COR-L47 (cell line): ENCODE measurements around the gene ZNF469.

ENCODE experiments used
- DNase-seq: peaks from one replicate; lab custom pipeline; 2025; lab: John Stamatoyannopoulos, UW

Gene ZNF469, protein sequence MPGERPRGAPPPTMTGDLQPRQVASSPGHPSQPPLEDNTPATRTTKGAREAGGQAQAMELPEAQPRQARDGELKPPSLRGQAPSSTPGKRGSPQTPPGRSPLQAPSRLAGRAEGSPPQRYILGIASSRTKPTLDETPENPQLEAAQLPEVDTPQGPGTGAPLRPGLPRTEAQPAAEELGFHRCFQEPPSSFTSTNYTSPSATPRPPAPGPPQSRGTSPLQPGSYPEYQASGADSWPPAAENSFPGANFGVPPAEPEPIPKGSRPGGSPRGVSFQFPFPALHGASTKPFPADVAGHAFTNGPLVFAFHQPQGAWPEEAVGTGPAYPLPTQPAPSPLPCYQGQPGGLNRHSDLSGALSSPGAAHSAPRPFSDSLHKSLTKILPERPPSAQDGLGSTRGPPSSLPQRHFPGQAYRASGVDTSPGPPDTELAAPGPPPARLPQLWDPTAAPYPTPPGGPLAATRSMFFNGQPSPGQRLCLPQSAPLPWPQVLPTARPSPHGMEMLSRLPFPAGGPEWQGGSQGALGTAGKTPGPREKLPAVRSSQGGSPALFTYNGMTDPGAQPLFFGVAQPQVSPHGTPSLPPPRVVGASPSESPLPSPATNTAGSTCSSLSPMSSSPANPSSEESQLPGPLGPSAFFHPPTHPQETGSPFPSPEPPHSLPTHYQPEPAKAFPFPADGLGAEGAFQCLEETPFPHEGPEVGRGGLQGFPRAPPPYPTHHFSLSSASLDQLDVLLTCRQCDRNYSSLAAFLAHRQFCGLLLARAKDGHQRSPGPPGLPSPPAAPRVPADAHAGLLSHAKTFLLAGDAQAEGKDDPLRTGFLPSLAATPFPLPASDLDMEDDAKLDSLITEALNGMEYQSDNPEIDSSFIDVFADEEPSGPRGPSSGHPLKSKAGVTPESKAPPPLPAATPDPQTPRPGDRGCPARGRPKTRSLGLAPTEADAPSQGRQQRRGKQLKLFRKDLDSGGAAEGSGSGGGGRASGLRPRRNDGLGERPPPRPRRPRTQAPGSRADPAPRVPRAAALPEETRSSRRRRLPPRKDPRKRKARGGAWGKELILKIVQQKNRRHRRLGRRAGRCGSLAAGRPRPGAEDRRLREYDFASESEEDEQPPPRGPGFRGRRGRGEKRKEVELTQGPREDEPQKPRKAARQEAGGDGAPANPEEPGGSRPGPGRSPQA (N-terminal part only)

GRCh38 chr16:88382491-88383400 is at the start of gene ZNF469:
Gene ZNF469, plus strand, starts transcription at chr16:88382959. Its CDS starts 44,512 bp downstream, at chr16:88427471.
- no peak for DNase-seq

DNA sequence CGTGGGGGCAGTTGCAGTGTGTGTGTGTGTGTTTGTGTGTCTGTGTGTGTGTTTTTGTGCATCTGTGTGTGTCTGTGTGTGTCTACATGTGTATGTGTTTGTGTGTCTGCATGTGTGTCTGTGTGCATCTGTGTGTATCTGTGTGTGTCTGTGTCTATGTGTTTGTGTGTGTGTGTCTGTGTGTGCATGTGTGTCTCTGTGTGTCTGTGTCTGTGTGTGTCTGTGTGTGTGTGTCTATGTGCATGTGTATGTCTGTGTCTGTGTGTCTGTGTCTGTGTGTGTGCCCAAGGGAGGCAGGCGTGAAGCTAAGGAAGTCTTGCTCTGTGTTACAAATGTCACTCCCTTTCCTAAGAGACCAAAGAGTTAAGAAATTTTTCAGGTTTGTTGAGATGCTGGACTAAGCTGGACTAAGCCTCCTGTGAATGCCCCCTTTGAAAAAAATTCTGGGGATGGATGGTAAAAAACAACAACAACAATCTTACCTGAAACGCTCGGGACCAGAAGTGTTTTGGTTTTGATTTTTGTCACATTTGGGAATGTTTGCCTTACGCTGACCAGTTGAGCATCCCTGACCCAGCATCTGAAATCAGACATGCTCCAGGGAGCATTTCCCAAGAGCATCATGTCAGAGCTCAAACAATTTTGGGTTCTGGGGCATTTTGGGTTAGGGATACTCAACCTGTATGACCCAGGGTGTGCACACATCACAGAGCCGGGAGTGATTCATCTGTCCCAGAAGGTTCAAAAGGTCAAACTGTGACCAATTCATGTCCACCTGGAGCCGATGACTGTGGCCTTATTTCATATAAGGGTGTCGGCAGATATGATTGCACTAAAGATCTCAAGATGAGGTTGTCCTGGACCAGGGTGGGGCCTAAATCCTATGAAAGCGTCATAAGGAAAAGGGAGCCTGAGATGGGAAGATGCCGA is 48.6 kb upstream of the ZNF469 start:
- DNase-seq: no peak

GRCh38 chr16:88334778-88335720 is 47.7 kb upstream of the ZNF469 start:
- DNase-seq: no peak

GRCh38 chr16:88337021-88337420 is 45.7 kb upstream of the ZNF469 start:
- DNase-seq: no peak

- no peak for DNase-seq
Measured at GRCh38 chr16:88337538-88337937, 45.2 kb upstream of the ZNF469 start.

GRCh38 chr16:88338111-88338510 is 44.6 kb upstream of the ZNF469 start:
- DNase-seq: no peak

GRCh38 chr16:88338896-88339295 is 43.9 kb upstream of the ZNF469 start:
- no peak for DNase-seq

- no peak for DNase-seq
Measured at GRCh38 chr16:88339930-88340754, 42.6 kb upstream of the ZNF469 start.

DNA sequence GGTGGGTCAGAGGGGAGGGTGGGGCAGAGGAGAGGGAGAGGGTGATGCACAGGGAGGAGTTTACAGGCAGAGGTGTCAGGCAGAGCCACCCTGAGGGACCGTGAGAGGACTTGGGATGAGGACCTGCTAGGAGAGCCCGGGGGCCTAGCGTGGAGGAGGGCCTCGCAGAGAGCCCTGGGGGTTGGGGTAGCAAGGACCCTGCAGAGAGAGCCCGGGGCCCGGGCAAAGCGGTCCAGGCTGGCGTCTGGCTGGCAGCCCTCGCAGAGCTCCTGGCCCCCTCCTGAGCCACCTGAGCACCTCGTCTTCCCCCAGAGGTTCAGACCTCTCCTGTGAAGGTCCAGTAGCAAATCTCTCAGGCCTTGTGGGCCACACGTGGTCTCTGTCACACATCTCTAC is 42.0 kb upstream of the ZNF469 start:
- no peak for DNase-seq

GRCh38 chr16:88341551-88342290 is 41.0 kb upstream of the ZNF469 start:
- no peak for DNase-seq

- no peak for DNase-seq
Measured at GRCh38 chr16:88342491-88342890, 40.3 kb upstream of the ZNF469 start.

GRCh38 chr16:88343271-88343791 is 39.4 kb upstream of the ZNF469 start:
- no peak for DNase-seq

DNA sequence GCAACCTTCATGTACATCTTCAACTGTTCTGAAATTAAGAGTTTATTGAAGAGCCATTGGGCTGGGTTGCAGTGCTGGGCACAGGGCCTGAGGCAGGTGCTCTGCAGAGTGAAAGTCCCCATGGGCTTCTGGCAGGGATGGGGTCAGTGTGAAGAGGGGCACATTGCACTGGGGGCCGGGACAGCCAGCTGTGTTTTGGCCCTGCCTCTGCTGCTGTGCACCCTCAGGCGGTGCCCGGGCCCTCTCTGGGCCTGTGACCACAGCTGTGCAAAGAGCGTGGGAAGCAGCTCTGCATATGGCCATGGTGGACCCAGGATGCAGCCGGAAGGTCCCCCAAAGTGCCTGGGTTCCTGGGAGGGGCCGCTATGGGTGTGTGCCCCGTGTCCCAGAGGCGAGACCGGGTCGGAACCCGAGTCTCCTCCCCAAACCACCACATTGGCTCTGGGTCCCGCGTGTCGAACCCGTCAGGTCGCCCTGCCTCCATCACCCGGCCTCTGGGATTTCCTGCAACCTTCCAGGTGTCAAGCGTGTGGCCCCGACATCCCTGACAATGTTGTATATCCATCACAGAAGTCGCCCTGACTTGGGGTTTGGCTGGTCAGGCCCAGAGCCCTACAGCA is 38.2 kb upstream of the ZNF469 start:
- DNase-seq: no peak

DNA sequence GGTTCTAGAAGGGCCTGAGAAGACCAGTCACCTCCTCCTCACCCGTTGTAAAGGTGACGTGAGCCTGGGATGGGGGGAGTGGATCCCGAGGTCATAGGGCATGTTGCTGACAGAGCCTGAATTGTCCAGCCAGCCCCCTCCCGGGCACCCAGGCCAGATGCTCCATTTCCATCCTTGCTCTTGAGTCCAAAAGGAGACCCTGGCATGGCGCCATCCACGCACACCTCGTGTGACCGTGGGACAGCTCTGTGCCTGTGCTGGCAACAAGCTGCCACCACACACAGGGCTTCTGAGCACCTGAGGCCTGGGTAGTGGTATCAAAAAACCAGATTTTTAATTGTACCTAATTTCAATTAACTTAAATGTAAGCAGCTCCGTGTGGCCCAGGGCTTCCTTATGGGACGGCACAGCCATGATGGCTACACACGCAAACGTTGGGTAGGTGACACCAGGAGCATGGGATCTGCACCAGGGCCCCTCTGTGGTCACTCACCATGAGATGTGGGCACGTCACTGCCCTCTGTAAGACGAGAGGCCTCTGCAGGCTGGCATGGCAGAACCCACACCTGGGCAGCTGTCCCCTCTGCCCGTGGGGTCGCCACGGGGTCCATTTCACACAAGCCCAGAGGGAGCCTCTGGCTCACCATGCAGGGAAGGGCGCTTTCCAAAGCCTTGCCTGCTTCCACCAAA is 37.6 kb upstream of the ZNF469 start:
- no peak for DNase-seq

DNA sequence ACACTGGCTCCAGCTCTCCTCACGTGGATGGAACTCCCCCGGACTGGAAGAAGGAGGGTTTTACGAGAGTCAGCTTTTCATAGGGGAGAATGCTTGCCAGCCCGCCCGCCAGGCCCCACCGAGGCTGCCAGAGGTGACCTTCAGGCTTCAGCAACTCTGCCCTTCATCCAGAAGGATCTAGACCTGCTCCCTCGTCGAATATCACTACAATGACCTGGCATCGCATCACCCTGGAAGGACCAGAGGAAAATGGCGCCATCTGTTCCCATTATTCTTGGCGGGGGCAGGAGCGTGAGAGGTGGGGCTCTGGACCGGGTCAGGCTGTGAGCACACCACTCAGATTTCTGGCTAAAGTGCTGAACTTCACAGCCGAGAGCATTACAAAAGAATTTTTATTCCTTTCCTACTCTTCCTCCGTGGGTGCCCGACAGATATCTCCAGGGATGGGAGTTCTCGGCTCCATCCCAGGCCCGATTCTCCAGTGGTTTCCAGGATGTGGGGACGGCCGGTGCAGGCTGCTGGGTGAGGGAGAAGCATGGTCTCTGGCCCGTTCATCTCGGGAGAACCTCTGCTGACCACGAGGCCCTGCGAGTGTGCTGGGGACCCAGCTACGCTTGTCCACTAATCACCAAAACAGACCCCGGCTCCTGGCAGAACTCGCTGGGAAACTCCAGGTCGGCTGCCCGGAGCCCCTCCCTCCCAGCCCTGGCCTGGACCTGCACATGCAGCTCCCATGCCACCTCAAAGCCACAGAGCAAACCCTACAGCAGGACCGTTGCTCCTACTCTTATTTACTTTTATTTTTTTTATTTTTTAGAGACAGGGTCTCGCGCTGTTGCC is 36.8 kb upstream of the ZNF469 start:
- no peak for DNase-seq
